ENCODE data around the gene LCNL1. TPM values are rescaled to one million over a fixed set of nuclear protein-coding genes. Genes with fewer than 3 reads are reported as not detected.

Gene LCNL1
- total RNA-seq, 1 donor from 2014 or later = not detected

DNA sequence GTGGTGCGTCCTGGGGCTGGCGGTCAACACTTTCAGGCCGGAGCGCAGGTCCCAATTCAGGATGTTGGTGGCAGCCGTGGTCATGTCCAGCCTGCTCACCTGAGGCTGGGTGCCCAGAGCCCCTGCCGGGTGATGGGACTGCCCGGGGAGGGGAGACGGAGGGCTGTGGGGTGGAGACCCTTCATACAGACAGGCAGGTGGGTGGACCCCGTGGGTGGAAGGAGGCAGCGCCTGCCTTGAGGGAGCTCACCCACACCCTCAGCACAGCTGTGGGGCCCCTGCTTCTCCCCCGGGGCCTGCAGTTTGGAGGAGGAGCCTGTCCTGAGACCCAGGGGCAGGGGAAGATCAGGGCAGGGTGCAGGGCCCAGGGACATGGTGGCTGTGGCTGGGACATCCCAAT is 12.4 kb upstream of the LCNL1 start:
- Mint-ChIP-seq H3K4me3 (ENCODE audit: low read depth) (no peak overlapping the region), H3K36me3 (ENCODE audit: insufficient read depth) (no peaks in the 10 kb centered on the region), H3K4me1 (ENCODE audit: low read depth) (peaks cover 3% of the 10 kb centered on the region), H3K27ac (no peak overlapping the region), H3K9me3 (ENCODE audit: low read depth) (no peaks in the 10 kb centered on the region), H3K27me3 (peaks cover 11% of the 10 kb centered on the region)
- DNase-seq (ENCODE audit: low spot score, unreplicated experiment) = no peak
- TF ChIP-seq, protein P1, sequence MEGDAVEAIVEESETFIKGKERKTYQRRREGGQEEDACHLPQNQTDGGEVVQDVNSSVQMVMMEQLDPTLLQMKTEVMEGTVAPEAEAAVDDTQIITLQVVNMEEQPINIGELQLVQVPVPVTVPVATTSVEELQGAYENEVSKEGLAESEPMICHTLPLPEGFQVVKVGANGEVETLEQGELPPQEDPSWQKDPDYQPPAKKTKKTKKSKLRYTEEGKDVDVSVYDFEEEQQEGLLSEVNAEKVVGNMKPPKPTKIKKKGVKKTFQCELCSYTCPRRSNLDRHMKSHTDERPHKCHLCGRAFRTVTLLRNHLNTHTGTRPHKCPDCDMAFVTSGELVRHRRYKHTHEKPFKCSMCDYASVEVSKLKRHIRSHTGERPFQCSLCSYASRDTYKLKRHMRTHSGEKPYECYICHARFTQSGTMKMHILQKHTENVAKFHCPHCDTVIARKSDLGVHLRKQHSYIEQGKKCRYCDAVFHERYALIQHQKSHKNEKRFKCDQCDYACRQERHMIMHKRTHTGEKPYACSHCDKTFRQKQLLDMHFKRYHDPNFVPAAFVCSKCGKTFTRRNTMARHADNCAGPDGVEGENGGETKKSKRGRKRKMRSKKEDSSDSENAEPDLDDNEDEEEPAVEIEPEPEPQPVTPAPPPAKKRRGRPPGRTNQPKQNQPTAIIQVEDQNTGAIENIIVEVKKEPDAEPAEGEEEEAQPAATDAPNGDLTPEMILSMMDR (IDR thresholded peaks at IDR 0.05; ENCODE audit: unreplicated experiment) = no peak

DNA sequence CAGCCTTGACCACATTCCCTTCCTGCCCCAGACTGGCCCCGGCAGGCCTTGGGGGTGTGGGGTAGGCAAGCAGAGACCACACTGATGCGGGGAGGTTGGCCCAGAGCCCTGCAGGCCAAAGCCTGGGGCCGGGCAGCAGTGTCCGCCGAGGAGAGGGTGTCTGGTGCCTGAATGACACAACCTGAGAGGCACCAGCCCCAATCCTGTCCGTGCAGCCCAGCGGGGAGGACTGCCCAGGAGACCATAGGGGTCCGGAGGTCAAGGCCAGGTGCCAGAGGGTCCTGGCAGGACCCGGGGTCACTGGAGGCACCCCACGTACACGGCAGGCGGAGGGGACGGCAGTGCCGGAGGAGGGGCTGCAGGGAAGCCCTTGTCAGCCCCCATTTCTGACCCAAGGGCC is 11.0 kb upstream of the LCNL1 start:
- TF ChIP-seq, protein P1 (IDR thresholded peaks at IDR 0.05; ENCODE audit: unreplicated experiment) = no peak
- Mint-ChIP-seq H3K4me3 (ENCODE audit: low read depth) (no peak overlapping the region), H3K4me1 (ENCODE audit: low read depth) (no peaks in the 10 kb centered on the region)

DNA sequence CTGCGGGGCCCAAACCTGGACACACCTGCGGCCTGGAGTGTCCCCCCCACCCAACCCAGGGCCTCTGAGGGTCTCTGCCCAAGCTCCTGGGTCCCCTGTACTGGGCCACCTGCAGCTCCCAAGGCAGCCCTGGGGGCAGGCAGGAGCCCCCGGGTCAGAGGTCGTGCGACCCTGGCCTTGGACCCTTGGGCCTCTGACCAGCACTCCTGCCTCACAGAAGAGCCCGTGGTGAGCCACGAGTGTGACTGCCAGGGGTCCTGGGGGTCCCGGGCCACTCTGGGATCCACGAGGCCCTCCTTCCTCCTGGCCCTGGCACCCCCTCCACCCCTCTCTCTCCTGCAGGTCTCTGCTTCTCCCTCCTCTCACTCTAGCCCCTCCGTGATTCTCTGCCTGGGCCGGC is 10.5 kb upstream of the LCNL1 start:
- no peak for DNase-seq (ENCODE audit: low spot score, unreplicated experiment)
- Mint-ChIP-seq H3K4me1 (ENCODE audit: low read depth) (no peaks in the 10 kb centered on the region), H3K9me3 (ENCODE audit: low read depth) (no peaks in the 10 kb centered on the region), H3K36me3 (ENCODE audit: insufficient read depth) (no peaks in the 10 kb centered on the region), H3K27me3 (peaks cover 12% of the 10 kb centered on the region), H3K4me3 (ENCODE audit: low read depth) (no peak overlapping the region), H3K27ac (no peak overlapping the region)
- TF ChIP-seq, protein P1 (IDR thresholded peaks at IDR 0.05; ENCODE audit: unreplicated experiment) = no peak

More for the DNA sequence above, 11.0 kb upstream of the LCNL1 start:
- H3K27ac Mint-ChIP-seq = no peak overlapping the region
- no peak for DNase-seq (ENCODE audit: low spot score, unreplicated experiment)
- no peaks in the 10 kb centered on the region for H3K9me3 Mint-ChIP-seq (ENCODE audit: low read depth)
- H3K27me3 Mint-ChIP-seq = peaks cover 9% of the 10 kb centered on the region
- H3K36me3 Mint-ChIP-seq (ENCODE audit: insufficient read depth) = no peaks in the 10 kb centered on the region

DNA sequence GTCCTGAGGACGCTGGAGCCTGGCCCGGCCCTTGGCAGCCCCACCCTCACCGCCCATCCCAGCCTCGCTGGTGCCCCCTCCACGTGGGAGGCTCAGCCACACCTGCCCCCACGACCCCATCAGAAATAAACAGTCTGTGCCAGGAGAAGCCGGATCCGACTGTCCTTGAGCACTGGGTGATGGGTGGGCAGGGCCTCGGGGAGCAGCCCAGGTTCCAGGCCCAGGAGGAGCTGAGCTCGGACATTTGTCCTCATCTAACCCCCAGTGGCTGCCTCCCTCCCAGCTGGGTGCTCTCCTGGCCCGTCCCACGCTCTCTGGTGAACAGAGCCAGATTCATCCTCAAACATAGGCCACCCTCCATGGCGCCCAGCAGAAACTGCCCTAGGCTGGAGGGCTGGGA is 10.1 kb upstream of the LCNL1 start:
- Mint-ChIP-seq H3K4me3 (ENCODE audit: low read depth) (no peak overlapping the region), H3K36me3 (ENCODE audit: insufficient read depth) (no peaks in the 10 kb centered on the region), H3K27ac (no peak overlapping the region), H3K9me3 (ENCODE audit: low read depth) (no peaks in the 10 kb centered on the region), H3K4me1 (ENCODE audit: low read depth) (no peaks in the 10 kb centered on the region), H3K27me3 (peaks cover 15% of the 10 kb centered on the region)
- TF ChIP-seq, protein P1 (IDR thresholded peaks at IDR 0.05; ENCODE audit: unreplicated experiment) = no peak
- no peak for DNase-seq (ENCODE audit: low spot score, unreplicated experiment)

DNA sequence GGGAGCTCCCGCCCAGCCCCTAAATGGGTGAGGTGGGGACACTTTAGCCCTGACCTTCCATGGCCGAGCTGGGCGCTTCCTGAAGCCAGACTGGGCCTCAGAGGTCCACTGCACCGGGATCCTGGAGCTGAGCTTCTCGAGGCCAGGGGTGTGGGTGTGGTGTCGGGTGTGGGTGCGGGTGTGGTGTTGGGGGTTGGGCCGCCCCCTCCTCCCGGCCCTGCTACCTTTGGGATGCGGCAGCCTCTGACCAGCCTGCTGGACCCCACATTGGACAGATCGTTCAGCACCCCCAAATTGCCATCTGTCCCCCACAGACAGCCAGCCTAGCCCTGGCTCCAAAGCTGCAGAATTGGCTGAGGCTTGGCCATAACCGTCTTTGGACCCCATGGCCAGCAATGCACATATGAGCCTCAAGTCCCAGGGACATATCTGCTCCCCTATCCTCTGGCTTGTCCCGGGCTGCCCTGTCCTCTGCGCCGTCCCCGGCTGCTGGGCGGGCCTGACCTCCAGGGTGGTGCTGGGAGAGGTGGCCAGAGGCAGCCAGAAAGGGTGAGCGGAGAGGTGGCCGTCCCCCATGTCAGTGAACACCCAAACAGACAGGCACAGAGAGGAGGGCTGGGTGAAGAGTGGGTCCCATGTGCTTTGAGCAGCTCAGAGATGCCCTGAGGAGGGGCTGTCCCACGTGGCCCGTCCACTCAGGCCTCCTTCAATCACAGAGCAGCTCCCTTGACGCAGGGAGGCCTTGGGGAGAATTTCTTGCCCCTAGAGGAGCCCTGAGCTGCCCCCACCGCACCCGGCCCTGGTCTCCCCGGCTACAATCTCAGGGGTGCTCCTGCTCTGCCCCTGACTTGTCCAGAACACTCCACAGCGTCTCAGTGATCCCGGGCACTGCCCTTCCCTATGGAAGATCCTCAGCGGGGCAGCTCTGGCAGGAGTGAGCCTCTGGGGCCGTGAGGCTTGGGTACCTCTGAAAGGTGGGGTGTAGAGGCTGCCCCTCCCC is 8.9 kb upstream of the LCNL1 start:
- no peaks in the 10 kb centered on the region for H3K9me3 Mint-ChIP-seq (ENCODE audit: low read depth)
- no peak for DNase-seq (ENCODE audit: low spot score, unreplicated experiment)
- no peak overlapping the region for H3K4me3 Mint-ChIP-seq (ENCODE audit: low read depth)
- H3K27me3 Mint-ChIP-seq = peaks cover 15% of the 10 kb centered on the region
- no peaks in the 10 kb centered on the region for H3K4me1 Mint-ChIP-seq (ENCODE audit: low read depth)
- TF ChIP-seq, protein P1 (IDR thresholded peaks at IDR 0.05; ENCODE audit: unreplicated experiment) = no peak
- H3K36me3 Mint-ChIP-seq (ENCODE audit: insufficient read depth) = no peaks in the 10 kb centered on the region
- no peak overlapping the region for H3K27ac Mint-ChIP-seq

Data from progenitor cell of endocrine pancreas (in vitro differentiated cells).